H9 (cell line): Measurements from ENCODE around the gene DPP7. TPM values are rescaled to one million over a fixed set of nuclear protein-coding genes. Genes with fewer than 3 reads are reported as not detected.

Experiments used
- DNase-seq: peaks from one replicate; pipeline ENCODE4 v3.0.0-alpha.2; 2017
- H2AFZ ChIP-seq: one replicate; pipeline ENCODE4 v1.6.1; 2013; ENCODE audit warnings: mild to moderate bottlenecking, low read length, control low read depth, moderate library complexity
- H2AK5ac ChIP-seq: 2 replicates; pipeline ENCODE4 v1.6.1; 2013; ENCODE audit warnings: low read length, control low read depth, mixed read lengths; ENCODE audit not compliant: insufficient read length
- H2BK120ac ChIP-seq: one replicate; pipeline ENCODE4 v1.6.1; 2013; ENCODE audit warnings: low read depth, mild to moderate bottlenecking, low read length, control low read depth, inconsistent platforms; ENCODE audit not compliant: poor library complexity, severe bottlenecking
- H2BK12ac ChIP-seq: 2 replicates; pipeline ENCODE4 v1.6.1; 2013; ENCODE audit warnings: low read length, control low read depth, mixed read lengths, low read depth; ENCODE audit not compliant: insufficient read length
- H2BK15ac ChIP-seq: 2 replicates; pipeline ENCODE4 v1.6.1; 2013; ENCODE audit warnings: low read depth, low read length, control low read depth
- H2BK20ac ChIP-seq: one replicate; pipeline ENCODE4 v1.6.1; 2013; ENCODE audit warnings: low read depth, mild to moderate bottlenecking, low read length, control low read depth, inconsistent platforms; ENCODE audit not compliant: poor library complexity, severe bottlenecking
- H2BK5ac ChIP-seq: 2 replicates; pipeline ENCODE4 v1.6.1; 2013; ENCODE audit warnings: low read length, control low read depth, mixed read lengths; ENCODE audit not compliant: insufficient read length
- H3K14ac ChIP-seq: 2 replicates; pipeline ENCODE4 v1.6.1; 2013; ENCODE audit warnings: low read length, control low read depth; ENCODE audit not compliant: insufficient read depth
- H3K18ac ChIP-seq: 2 replicates; pipeline ENCODE4 v1.6.1; 2013; ENCODE audit warnings: low read depth, mild to moderate bottlenecking, mixed read lengths, low read length, control low read depth; ENCODE audit not compliant: insufficient read length
- H3K23ac ChIP-seq: 2 replicates; pipeline ENCODE4 v1.6.1; 2013; ENCODE audit warnings: low read length, control low read depth, mixed read lengths, low read depth; ENCODE audit not compliant: insufficient read length
- H3K23me2 ChIP-seq: 2 replicates; pipeline ENCODE4 v1.6.1; 2013; ENCODE audit warnings: low read depth, mild to moderate bottlenecking, mixed read lengths, low read length, control low read depth; ENCODE audit not compliant: insufficient read length, poor library complexity, severe bottlenecking
- H3K27ac ChIP-seq: 2 replicates; pipeline ENCODE4 v1.5.1; 2013; ENCODE audit warnings: low read length, control low read depth, mixed read lengths, low read depth; ENCODE audit not compliant: insufficient read length
- H3K27me3 ChIP-seq: 2 replicates; pipeline ENCODE4 v1.6.1; 2013; ENCODE audit warnings: low read length, control low read depth, inconsistent platforms; ENCODE audit not compliant: insufficient read depth
- H3K4ac ChIP-seq: 2 replicates; pipeline ENCODE4 v1.6.1; 2013; ENCODE audit warnings: low read depth, mild to moderate bottlenecking, control low read depth, inconsistent platforms, low read length, moderate library complexity
- H3K4me1 ChIP-seq: 2 replicates; pipeline ENCODE4 v1.6.1; 2013; ENCODE audit warnings: low read length, control low read depth, inconsistent platforms; ENCODE audit not compliant: insufficient read depth
- H3K4me2 ChIP-seq: 2 replicates; pipeline ENCODE4 v1.6.1; 2013; ENCODE audit warnings: low read length, control low read depth, mixed read lengths; ENCODE audit not compliant: insufficient read length, insufficient read depth
- H3K56ac ChIP-seq: 2 replicates; pipeline ENCODE4 v1.6.1; 2013; ENCODE audit warnings: low read depth, mild to moderate bottlenecking, mixed read lengths, low read length, control low read depth; ENCODE audit not compliant: insufficient read length
- H3K79me1 ChIP-seq: 2 replicates; pipeline ENCODE4 v1.6.1; 2013; ENCODE audit warnings: low read depth, mild to moderate bottlenecking, moderate library complexity, low read length, control low read depth, inconsistent platforms; ENCODE audit not compliant: insufficient read depth, poor library complexity, severe bottlenecking
- H3K79me2 ChIP-seq: 2 replicates; pipeline ENCODE4 v1.6.1; 2013; ENCODE audit warnings: low read length, control low read depth, inconsistent platforms; ENCODE audit not compliant: insufficient read depth
- H3K9ac ChIP-seq: 2 replicates; pipeline ENCODE4 v1.6.1; 2013; ENCODE audit warnings: low read length, control low read depth, mixed read lengths; ENCODE audit not compliant: insufficient read length; ENCODE audit errors: extremely low read depth
- H3K9me3 ChIP-seq: one replicate; pipeline ENCODE4 v1.6.1; 2013; ENCODE audit warnings: low read depth, low read length, inconsistent platforms; ENCODE audit not compliant: control insufficient read depth
- H3T11ph ChIP-seq: one replicate; pipeline ENCODE4 v1.6.1; 2013; ENCODE audit warnings: mild to moderate bottlenecking, low read length, control low read depth, inconsistent platforms
- H4K20me1 ChIP-seq: one replicate; pipeline ENCODE4 v1.6.1; 2013; ENCODE audit not compliant: control insufficient read depth, insufficient read length, insufficient read depth
- H4K5ac ChIP-seq: 2 replicates; pipeline ENCODE4 v1.6.1; 2013; ENCODE audit warnings: low read depth, mild to moderate bottlenecking, mixed read lengths, low read length, control low read depth; ENCODE audit not compliant: insufficient read length
- H4K8ac ChIP-seq: replicated peaks from 2 replicates; pipeline ENCODE4 v1.6.1; 2013; ENCODE audit warnings: low read length, control low read depth, mixed read lengths, low read depth; ENCODE audit not compliant: insufficient read length
- H4K91ac ChIP-seq: 2 replicates; pipeline ENCODE4 v1.6.1; 2013; ENCODE audit warnings: low read depth, mild to moderate bottlenecking, moderate library complexity, mixed read lengths, low read length, control low read depth; ENCODE audit not compliant: insufficient read length
- H3K27ac Mint-ChIP-seq, 3 experiments: 2 replicates in 2 of 3; 3 replicates in 1 of 3; pipeline ENCODE4 v1.8.0; 2020 to 2021; ENCODE audit warnings: mixed read lengths in 3 of 3, mild to moderate bottlenecking in 1 of 3, moderate library complexity in 1 of 3
- H3K27me3 Mint-ChIP-seq: 2 replicates; pipeline ENCODE4 v1.8.0; 2021; ENCODE audit warnings: low read depth, mild to moderate bottlenecking, moderate library complexity, mixed read lengths
- H3K36me3 Mint-ChIP-seq, 3 experiments: 2 replicates in 2 of 3; 3 replicates in 1 of 3; pipeline ENCODE4 v1.8.0; 2020 to 2021; ENCODE audit warnings: low read depth in 3 of 3, mixed read lengths in 3 of 3; ENCODE audit not compliant: insufficient read depth in 1 of 3
- H3K4me1 Mint-ChIP-seq, 2 experiments: 2 replicates each; pipeline ENCODE4 v1.8.0; 2020; ENCODE audit warnings: mixed read lengths in 2 of 2
- H3K4me3 Mint-ChIP-seq, 2 experiments: 2 replicates in 1 of 2; 3 replicates in 1 of 2; pipeline ENCODE4 v1.8.0; 2020 to 2021; ENCODE audit warnings: mild to moderate bottlenecking in 2 of 2, mixed read lengths in 2 of 2, moderate library complexity in 1 of 2
- H3K9me3 Mint-ChIP-seq, 2 experiments: 2 replicates in 1 of 2; 3 replicates in 1 of 2; pipeline ENCODE4 v1.8.0; 2020; ENCODE audit warnings: mild to moderate bottlenecking in 2 of 2, mixed read lengths in 2 of 2, moderate library complexity in 1 of 2
- CTCF ChIP-seq: fragments of 200-600 bp; sonication (generic); conservative IDR thresholded peaks from 3 replicates; pipeline ENCODE4 v1.8.0; 2021; ENCODE audit warnings: antibody characterized with exemption, mild to moderate bottlenecking
- WGBS: extraction: QIAGEN DNeasy Blood & Tissue Kit; methylation state at CpG from one replicate; pipeline ENCODE4 v1.1.7; 2013; ENCODE audit warnings: missing lambda C conversion rate, low lambda C conversion rate, mixed read lengths; ENCODE audit not compliant: insufficient read length; ENCODE audit errors: extremely low coverage; 5-methylcytosine and 5-hydroxymethylcytosine counted together
- total RNA-seq: library from RNA; stranded (reverse); gene quantifications from 2 replicates; pipeline ENCODE4 v1.2.1, GENCODE V29; 2021

DPP7 gene
- total RNA-seq, 1 experiment from 2014 or later, result 29.4 TPM

GRCh38 chr9:137143459-137143858, 28.9 kb upstream of the DPP7 start:
- Histone ChIP-seq H3K4me1 (no peaks in the 10 kb centered on the region), H3K4ac (no peak overlapping the region), H3K79me1 (no peaks in the 10 kb centered on the region), H3K23me2 (no peaks in the 10 kb centered on the region), H3K27me3 (peaks cover 21% of the 10 kb centered on the region; the same call in 1 of the 2 replicates), H3K23ac (no peak overlapping the region), H2BK20ac (no peak overlapping the region), H2AFZ (no peak overlapping the region), H4K8ac (no peak overlapping the region), H2BK120ac (no peak overlapping the region), H3K9ac (no peak overlapping the region), H3K18ac (no peak overlapping the region), H2BK12ac (no peak overlapping the region), H2BK15ac (no peak overlapping the region), H3K14ac (no peak overlapping the region), H4K91ac (no peak overlapping the region), H3K79me2 (no peaks in the 10 kb centered on the region), H3K9me3 (no peaks in the 10 kb centered on the region), H3T11ph (no peak overlapping the region), H2AK5ac (no peak overlapping the region), H3K56ac (no peak overlapping the region), H3K4me2 (no peak overlapping the region), H4K5ac (no peak overlapping the region), H2BK5ac (no peak overlapping the region), H4K20me1 (peaks cover 2% of the 10 kb centered on the region), H3K27ac (no peak overlapping the region)
- Mint-ChIP-seq H3K27ac (no peak overlapping the region), H3K4me1 (peaks cover 0 to 12% of the 10 kb centered on the region in 2 experiments; a peak in 2 of 4 replicates), H3K4me3 (no peak overlapping the region), H3K27me3 (peaks cover 78% of the 10 kb centered on the region), H3K9me3 (no peaks in the 10 kb centered on the region; a peak in 2 of 5 replicates), H3K36me3 (no peaks in the 10 kb centered on the region)
- no CpG with 5 or more reads among the region's 4 CpGs for WGBS
- no peak for TF ChIP-seq CTCF
- DNase-seq, result no peak
